Activated CD4-positive, alpha-beta T cell treated with anti-CD3 and anti-CD28 coated beads, Interleukin-2, Interleukin-6, amounts not matched to agents 100 ng/mL and 50 ng/mL, durations not matched to agents 16 hours and 8 hours (primary cell): Measurements from ENCODE around the gene MARVELD1.

ENCODE experiments used
- DNase-seq: peaks from one replicate; pipeline ENCODE4 v3.0.0-alpha.2; 2020

Gene MARVELD1

GRCh38 chr10:97759158-97759887 lies 45.8 kb downstream of the MARVELD1 start:
- DNase-seq, result peak; percentile 54

DNA sequence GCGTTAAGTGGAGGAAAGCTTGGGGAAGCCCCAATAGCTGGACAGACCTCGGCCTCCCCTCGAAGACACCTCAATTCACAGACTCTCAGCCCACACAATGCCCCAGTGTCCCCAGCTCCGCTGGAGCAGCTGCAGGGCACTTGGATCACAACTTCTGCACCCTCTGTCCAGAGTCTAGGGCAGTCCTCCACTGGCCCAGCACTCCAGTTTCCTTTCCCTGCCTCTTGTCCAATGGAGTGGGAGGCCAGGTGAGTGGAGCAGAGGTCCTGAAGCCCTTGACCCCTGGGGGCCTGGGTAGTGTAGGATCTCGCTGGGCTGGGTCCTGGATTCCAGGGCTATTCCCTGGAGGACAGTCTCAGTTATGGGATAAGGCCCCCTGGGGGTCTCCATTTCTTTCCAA lies 46.4 kb downstream of the MARVELD1 start:
- no peak for DNase-seq

DNA sequence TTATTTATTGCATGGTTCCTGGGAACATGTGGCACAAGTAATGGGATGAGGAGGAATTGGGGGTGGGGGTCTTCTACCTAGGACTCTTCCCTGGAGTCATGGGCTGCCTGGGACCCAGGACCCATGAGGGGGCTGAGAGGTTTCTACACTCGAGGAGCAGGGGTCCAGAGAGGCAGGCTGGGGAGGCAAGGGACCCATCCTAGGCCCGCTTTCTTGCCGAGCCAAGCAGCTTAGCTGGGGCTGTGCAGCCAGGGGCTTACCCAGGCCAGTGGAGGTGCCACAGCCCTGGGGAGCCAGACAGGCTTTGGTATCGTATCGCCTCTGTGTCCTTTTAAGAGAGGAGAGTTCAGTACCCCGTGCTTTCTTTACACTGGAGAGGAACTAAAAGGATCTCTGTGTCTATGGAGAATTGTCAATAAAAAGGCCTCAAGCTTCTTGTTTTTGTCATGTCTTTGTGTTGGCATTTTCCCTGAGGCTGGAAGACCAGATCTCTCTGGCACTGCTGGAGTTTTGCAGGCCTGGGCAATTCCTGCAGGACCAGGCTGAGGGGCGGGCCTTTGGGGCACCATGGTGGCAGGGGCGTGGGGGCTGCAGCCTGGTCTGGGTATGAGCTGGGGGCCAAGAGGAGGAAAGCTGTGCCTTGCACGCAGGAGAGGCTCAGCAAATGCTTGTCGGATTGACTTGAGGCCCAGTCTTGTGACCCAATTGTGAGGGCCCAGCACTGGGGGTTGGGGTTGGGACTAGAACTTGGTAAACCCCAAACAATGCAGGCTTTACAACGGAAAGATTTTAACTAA lies 47.1 kb downstream of the MARVELD1 start:
- DNase-seq, result no peak

- no peak for DNase-seq
These were observed 47.9 kb downstream of the MARVELD1 start for GRCh38 chr10:97761331-97761865.

DNA sequence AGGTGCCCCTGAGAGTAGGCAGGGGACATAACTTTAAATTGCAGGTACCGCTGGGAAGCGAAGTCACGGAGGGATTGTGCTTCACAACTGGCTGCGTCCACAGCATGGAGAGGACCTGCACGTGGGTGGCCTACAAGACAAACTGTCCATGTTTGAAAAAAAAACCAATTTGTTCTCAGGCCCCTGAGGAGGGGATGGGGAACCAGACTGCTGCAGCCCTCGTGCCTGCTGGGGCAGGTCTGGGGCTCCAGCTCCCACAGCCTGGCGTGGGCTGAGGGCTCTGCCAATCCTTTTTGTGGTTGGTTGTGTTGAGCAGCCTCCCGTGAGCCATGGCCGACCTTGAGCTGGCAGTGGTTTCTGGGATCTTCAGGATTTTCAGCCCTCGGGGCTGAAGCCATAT lies 48.5 kb downstream of the MARVELD1 start:
- no peak for DNase-seq

- no peak for DNase-seq
These were observed 49.3 kb downstream of the MARVELD1 start for GRCh38 chr10:97762816-97763215.

GRCh38 chr10:97763411-97763810 lies 49.9 kb downstream of the MARVELD1 start:
- no peak for DNase-seq

GRCh38 chr10:97763947-97764346 lies 50.4 kb downstream of the MARVELD1 start:
- DNase-seq, result no peak

GRCh38 chr10:97764519-97764931 lies 51.0 kb downstream of the MARVELD1 start:
- no peak for DNase-seq

DNA sequence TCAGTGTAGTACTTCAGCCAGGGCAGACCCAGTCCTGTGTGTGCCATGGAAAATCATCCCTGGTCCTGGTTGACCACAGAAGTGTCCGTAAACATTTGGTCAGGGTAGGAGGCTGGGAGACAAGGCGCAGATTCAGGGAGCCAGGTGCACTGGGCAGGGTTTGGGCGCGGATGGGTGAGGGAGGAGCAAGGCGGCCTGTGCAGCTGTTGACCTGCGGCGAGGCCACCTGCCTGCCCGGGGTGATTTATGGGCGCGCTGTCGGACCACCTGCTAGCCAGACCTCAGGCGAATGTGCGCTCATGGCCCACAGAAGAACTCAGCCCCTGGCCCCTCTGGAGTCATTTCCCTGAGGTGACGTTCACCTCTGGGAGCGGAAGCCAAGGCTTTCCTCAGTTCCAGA lies 51.7 kb downstream of the MARVELD1 start:
- no peak for DNase-seq

DNA sequence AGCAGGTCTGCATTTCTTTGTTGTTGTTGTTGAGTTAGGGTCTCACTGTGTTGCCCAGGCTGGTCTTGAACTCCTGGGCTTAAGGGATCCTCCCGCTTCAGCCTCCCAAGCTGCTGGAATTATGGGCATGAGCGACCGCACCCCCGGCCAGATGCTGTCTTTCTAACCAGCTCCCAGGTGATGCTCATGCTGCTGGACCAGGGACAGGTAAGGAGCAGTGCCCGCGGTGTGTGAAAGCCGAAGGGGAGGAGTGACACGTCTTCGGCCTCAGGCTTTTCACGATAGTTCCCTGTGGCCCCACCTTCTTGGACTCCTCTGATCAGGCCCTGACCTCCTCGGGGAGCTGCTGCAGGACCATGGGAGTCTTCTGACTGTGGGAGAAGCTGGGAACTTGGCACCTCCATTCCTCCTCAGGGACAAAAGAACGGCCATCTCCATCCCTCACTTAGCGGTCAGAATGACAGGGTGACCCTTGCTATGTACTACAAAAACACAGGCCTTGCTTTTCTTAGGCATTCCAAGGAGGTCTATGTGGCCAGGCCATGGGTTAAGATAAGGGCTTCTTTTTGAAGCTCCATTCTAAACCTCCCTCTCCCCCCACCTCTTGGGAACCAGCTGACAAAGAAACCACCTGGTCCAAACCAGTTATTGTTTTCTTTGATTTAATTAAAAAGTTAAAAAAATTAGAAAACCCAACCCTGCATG lies 52.7 kb downstream of the MARVELD1 start:
- no peak for DNase-seq

DNA sequence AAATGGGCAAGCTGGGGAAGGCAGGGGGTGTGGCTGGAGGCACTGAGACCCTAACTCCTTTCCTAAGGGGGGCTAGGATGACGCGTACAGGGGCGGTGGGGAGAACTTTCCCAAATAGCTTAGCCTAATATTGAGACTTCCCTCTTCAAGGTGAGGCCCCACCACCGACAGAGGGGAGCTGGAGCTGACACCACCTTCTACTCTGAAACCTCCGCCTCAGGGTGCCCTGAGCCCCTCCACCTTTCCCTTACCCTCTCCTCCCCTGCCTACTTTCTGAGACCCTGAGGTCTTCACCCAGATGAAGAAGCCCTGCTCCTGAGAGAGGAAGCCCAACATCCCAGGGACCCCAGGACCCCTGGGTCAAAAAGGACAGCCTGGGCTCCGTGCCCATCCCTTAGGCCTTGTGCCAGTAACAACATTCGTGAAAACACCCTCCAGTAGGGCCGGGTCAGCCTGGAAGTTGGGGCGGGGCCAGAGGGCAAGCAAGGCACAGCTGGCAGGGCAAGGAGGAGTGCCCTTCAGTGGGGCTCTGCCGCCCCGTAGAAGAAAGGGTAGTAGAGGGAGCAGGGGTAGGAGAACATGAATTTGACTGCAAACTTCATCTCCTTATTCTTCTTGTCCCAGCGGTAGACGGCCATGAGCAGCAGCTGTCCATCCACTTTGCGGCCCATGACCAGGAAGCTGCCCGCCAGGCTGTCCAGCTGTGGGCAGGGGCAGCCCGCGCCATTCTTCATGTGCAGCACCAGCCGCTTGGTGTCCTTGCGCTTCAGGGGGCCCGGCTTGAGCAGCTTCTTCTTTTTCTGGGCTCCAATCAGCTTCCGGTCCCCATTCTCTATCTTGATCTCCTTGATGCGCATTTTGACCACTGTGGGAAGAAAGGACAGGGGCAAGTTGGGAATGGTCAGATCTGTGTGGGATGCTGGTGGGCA lies 53.7 kb downstream of the MARVELD1 start:
- DNase-seq, result no peak
